Measurements from ENCODE around the gene TMEM132C.
A peak's percentile ranks its signal among the peaks of the same experiment; 100 is the strongest.
"Not testable (repeated sequence)": the region's sequence is repeated elsewhere in the genome, so short reads cannot be mapped to it uniquely, and the experiment has no call there.

The TMEM132C gene

DNA sequence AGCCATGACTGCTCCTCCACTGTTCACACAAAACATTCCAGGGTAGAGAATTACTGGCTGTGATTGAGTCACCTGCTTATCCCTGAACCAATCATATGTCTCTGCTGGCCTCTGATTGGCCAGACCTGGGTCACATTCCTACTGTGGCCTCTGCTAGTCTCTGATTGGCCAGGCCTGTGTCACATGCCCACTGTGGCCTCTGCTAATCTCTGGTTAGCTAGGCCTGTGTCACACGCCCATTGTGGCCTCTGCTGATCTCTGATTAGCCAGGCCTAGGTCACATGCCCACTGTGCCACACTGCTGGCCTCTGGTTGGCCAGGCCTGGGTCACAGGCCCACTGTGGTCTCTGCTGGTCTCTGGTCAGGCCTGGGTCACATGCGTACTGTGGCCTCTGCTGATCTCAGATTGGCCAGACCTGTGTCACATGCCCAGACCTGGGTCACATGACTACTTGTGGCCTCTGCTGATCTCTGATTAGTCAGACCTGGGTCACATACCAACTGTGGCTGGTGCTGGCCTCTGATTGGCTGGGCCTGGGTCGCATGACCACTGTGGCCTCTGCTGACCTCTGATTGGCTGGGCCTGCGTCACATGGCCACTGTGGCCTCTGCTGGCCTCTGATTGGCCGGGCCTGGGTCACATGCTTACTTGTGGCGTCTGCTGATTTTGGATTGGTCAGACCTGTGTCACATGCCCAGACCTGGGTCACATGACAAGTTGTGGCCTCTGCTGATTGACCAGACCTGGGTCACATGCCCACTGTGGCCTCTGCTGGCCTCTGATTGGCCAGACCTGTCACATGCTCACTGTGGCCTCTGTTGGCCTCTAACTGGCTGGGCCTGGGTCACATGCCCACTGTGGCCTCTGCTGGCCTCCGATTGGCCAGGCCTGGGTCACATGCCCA, 305.2 kb downstream of the TMEM132C start:
- DNase-seq: no peak

DNA sequence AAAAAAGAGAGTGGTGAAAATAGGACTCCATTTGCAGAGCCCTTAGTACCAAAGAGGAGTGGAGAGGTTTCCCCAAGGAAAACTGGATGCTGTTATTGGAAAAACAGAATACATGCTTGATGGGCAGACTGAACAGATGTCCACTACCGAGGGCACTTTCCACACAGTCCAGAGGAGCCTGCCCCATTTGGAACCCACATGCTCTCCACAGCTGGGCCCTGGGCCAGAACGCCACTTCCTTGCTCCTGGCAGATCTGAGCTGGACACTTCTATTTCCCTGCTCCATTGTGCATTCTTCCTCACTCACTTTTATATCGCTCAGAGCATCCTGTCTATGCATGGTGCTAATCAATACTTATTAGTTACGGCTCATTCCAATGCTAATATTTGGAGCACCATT, 306.9 kb downstream of the TMEM132C start:
- no peak for DNase-seq

DNA sequence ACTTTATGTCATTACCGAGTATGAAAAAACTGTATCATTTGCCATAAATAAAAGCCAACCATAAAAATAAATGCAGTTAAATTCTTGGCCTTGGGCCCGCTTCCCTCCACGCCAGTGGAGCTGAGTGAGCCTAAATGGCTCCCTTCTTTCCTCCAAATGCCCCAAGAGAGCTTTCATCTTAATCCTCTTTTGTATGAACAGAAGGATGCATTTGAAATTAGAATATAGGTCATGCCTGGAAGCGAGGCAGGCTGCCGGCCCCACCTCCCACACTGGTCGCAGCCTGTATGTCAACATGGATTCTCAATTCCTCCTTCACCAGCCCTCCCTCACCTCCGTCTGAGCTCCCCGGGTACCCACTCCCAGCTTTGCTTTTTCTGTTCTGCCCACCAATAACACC, 311.1 kb downstream of the TMEM132C start:
- DNase-seq: no peak

DNA sequence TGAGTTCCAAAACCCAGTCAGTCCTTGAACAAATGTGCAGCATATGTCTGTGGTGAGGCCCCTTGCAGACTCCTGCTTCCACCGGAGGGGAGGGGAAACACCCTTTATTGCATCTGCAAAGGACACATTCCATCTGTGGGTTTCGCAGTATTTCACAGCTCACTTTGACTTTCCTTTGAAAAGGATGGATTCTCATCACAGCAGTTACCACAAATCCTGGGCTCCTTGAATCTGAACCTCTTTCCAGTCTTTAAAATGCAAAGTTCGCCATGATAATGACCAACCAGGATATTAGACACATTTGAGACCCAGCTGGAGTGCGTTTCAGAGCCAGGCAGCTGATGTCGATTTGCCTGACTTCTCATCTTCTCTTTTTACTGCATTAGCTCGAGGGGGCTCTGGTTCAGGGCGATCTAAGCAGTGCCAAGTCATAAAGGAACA, 314.4 kb downstream of the TMEM132C start:
- DNase-seq: no peak

- no peak for DNase-seq
These were observed 316.5 kb downstream of the TMEM132C start for GRCh38 chr12:128583453-128583852.

DNA sequence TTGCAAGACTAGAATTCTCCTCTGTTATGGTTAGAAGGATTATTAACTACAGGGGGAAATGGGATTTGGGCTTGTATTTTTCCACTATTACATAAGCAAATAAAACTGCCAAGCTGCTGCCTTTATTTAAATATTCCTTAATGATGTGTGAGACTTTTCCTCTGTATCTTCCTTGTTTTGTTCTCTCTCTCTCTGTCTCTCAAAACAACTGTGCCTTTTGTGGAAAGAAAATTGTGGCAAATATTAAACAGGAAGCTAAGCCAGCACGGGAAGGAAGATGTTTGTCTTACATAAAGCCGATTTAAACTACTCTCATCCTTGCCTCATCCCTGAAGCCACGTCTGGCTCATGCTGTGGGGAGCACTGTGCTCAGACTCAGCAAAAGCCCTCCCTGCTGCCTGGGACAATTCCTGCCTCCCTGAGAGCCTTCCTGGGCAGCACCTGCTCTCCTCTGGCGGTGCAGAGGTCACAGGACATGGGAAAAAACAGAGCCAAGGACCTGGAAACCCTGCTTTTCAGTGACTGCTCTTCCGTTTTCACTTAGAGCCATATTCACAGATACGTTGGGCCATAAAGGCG, 319.6 kb downstream of the TMEM132C start:
- DNase-seq: no peak

GRCh38 chr12:128587918-128588317, 320.9 kb downstream of the TMEM132C start:
- no peak for DNase-seq

DNA sequence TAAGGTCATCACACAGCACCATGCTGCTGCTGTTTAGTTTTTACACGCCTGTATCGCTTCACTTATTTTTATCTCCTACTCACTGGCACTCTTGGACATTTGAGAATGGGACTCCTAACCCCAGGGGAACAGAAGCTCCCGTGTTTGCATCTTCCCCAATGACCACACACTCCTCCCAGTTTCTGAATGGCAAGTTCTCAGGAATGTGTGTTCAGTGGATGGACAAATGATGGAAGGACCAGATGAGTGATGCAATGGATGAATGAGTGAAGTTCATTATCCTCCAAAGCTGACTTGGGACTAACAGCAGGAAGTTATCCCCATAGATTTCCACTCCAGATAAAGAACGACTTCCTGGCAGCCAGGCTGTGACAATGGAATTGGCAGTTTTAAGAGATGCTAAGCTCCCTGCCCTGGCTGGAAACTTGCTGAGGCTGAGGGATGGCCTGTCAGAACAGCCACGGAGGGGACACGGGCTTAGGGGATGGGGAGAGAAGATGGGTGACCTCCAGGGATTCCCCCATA, 325.3 kb downstream of the TMEM132C start:
- no peak for DNase-seq

- no peak for DNase-seq
These were observed 327.6 kb downstream of the TMEM132C start for GRCh38 chr12:128594521-128594920.

GRCh38 chr12:128595609-128596008, 328.6 kb downstream of the TMEM132C start:
- no peak for DNase-seq

DNA sequence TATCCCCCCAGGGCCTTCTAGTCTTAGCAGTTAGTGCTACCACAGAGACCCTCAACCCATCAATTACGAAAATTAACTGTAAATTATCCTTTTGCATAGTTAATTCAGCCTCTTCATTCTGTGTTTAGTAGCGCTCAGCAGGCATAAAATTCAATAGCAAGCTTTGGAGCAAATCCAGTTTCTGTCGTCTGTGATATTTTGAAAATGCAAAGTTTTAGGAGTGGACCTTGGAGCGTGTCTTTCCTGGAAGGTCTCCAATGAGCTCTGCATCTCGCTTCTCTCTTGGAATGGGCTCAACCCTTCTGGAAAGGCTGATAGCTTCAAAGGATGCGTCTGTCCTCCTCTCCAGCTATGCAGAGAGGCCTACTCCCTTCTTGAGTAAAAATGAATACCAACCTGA, 333.9 kb downstream of the TMEM132C start:
- no peak for DNase-seq

DNA sequence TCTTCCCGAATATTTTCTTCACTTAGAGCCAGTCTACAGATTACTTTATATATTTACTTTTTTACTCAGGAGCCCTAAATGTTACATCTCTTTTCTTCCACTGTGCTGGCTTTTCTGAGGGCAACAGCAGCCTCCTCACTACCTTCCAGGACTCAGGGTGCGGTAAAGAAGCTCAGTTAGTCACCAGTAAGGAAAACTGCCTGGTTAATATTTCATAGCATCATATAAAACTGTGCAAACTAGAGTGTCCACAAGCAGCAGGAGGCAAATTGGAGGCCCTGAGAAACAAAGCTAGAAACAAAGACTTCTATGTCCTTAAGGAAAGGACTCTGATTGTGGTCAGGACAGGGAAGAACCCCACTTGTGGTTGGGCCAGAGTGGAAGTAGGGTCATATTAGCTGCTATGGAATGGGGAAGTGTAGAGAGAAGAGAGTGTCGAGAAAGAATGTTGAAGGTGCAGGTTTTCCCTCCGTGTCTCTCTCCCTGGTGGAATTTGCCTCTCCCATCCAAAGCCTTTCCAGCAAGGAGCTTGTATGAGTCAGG, 336.7 kb downstream of the TMEM132C start:
- DNase-seq: no peak

DNA sequence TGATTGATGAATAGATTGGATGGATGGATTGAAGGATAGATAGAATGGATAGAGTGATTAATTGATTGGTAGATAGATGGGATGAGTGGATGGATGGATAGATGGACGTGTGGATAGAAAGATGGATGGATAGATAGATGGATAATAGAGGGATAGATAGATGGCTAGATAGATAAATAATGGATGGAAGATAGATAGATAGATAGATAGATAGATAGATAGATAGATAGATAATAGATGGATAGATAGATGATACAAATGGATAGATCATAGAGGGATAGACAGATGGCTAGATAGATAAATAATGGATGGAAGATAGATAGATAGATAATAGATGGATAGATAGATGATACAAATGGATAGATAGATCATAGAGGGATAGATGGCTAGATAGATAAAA, 337.2 kb downstream of the TMEM132C start:
- not testable (repeated sequence) for DNase-seq

DNA sequence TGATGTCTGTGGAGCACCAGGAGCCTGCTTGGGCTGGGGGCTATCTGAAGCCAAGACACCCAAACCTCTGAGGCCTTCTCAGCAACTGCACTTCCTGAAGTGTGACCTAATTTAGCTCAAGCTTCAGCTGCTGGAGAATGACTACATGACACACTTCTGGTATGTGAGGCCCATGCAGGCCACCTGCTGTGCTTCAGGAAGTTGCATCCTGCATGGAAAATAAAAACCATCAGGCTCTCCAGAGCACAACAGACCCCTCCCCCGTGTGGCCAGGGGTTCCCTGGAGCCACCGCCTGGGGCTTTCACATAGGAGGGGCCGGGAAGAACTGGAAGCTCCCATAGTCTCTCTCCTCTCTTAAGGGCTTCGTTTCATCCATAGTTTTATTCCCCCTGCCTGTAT, 339.1 kb downstream of the TMEM132C start:
- no peak for DNase-seq

DNA sequence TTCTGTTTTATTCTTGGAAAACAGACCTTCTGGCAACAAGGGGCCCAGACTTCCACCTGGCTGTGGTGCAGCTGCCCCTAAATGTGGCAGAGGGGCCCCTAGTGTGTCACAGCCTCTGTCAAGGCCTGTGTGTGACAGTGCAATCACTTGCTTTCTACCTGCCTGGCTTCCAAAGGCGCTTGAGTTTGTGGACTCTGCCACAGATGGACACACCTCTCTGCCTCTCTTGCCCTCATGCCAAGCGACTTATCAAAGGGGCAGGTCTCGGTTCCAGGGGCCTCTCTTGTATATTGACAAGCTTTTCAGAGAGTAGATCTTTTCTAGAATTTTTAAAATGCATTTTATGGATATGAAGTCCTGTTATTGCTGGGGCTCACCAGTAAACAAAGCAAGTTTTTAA, 339.6 kb downstream of the TMEM132C start:
- no peak for DNase-seq

DNA sequence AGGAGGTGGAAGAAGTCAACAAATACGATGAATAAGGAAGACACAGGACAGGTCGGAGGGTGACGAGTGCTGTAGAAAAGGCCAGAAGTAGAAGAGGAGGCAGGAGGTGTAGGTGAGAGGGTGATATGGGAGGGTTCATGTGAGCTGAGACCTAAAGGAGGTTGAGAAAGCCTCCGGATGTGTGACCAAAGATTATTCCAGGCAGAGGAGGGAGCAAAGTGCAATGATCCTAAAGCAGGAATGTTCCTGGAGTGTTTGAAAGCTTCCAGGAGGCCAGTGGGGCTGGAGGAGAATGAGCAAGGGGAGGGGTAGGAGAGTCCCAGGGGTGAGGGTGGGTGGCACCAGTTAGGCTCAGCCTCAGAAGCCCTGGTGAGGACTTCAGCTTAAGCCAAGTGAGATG, 340.0 kb downstream of the TMEM132C start:
- DNase-seq: no peak

- no peak for DNase-seq
These were observed 340.7 kb downstream of the TMEM132C start for GRCh38 chr12:128607641-128608040.

GRCh38 chr12:128609861-128610260, 342.9 kb downstream of the TMEM132C start:
- DNase-seq: no peak

- no peak for DNase-seq
These were observed 344.8 kb downstream of the TMEM132C start for GRCh38 chr12:128611736-128612135.

DNA sequence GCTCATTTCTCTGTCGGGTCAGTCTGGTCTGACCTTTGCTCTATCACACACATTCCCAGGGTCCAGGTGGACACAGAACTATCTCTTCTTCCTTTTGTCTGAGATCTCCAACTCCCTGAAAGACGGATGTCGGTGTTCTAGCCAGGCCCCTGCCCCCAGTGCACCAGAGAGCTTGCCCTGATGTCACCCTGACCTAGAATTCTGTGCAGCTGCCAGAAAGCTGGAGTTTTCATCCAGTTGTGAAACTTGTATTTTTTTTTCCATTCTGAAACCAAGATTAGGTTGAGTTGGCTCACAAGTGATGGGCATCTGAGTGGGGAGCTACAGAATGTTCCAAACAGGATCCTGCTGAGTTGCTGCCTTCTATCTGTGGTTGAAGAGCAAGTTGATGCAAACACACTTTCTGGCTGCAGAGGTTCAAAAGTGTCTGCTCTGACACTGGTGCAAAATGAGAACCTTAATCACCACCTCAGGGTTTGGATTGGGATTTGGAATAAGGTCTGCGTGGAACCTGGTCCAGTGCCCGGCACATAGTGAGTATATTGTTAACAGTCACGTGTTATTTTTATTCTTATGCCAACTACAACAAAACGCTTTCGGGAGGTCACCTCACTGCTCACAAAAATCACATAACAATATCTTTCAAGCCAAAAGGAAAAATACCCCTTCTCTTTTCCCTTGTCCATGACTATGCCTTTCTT, 345.3 kb downstream of the TMEM132C start:
- DNase-seq: no peak

DNA sequence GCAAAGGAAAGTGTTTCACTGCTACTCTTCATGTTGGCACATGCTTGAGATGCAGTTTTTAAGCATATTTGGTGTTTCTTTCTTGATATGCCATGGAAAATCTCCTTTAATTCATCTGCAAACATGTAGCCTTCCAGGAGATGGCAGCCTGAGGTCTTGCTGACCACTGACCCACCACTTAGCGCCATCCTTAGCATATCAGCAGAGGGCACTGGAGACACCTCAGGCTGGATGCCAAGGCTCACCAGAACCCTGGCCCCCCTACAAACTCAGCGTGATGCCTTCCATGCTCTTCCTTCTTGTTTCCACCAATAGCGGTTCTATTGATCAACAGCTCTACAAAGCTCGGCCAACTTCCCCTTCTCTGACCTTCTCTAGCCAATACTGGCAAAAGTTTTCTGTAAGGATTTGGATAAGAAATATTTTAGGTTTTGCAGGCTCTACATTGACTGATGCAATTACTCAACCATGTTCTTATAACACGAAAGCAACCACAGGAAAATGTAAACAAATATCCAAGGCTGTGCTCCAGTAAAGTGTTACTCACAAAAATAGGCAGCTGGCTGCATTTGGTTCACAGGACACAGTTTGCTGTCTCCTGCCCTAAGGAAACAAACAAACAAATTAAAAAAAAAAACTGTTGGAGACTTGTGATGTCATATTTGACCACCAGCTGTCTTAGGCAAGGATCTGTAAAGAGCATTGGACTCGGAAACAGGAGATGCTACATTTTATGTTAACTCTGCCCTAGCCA, 347.0 kb downstream of the TMEM132C start:
- DNase-seq: peak; percentile 16

GRCh38 chr12:128617304-128617833, 350.4 kb downstream of the TMEM132C start:
- DNase-seq: no peak
